GM18526 (cell line): ENCODE data around the gene COL6A2.

ENCODE experiments used
- POLR2A ChIP-seq: IDR thresholded peaks from 3 replicates; pipeline ENCODE4 v1.6.1; 2011; ENCODE audit not compliant: insufficient read length; ENCODE audit errors: extremely low read depth

The COL6A2 gene

GRCh38 chr21:46128933-46129571, 31.1 kb downstream of the COL6A2 start:
- no peak for TF ChIP-seq POLR2A

GRCh38 chr21:46129846-46130651, 32.1 kb downstream of the COL6A2 start:
- TF ChIP-seq POLR2A: no peak

- TF ChIP-seq POLR2A: no peak
These were observed 33.1 kb downstream of the COL6A2 start for GRCh38 chr21:46130831-46131587.

- no peak for TF ChIP-seq POLR2A
These were observed 33.6 kb downstream of the COL6A2 start for GRCh38 chr21:46131588-46131837.

GRCh38 chr21:46131838-46132651, 34.1 kb downstream of the COL6A2 start:
- TF ChIP-seq POLR2A: no peak

- no peak for TF ChIP-seq POLR2A
These were observed 38.0 kb downstream of the COL6A2 start for GRCh38 chr21:46135782-46136395.

GRCh38 chr21:46136739-46137349, 38.9 kb downstream of the COL6A2 start:
- no peak for TF ChIP-seq POLR2A

- TF ChIP-seq POLR2A: no peak
These were observed 40.0 kb downstream of the COL6A2 start for GRCh38 chr21:46137908-46138307.

- no peak for TF ChIP-seq POLR2A
These were observed 40.6 kb downstream of the COL6A2 start for GRCh38 chr21:46138383-46138970.

- TF ChIP-seq POLR2A: no peak
These were observed 41.8 kb downstream of the COL6A2 start for GRCh38 chr21:46139686-46140085.

GRCh38 chr21:46141767-46142581, 44.1 kb downstream of the COL6A2 start:
- TF ChIP-seq POLR2A: no peak

GRCh38 chr21:46142582-46143473, 44.9 kb downstream of the COL6A2 start:
- no peak for TF ChIP-seq POLR2A
